ENCODE measurements around the gene SLC44A3.

GRCh38 chr1:94799206-94799605, 21.0 kb upstream of the SLC44A3 start:
- TF ChIP-seq CTCF (IDR thresholded peaks at IDR 0.05; ENCODE audit: low read length): no peak
- no peak for TF ChIP-seq EZH2 (optimal IDR thresholded peaks at IDR 0.05; ENCODE audit: low read depth, low read length)
- no peak for TF ChIP-seq EZH2phosphoT487 (IDR thresholded peaks at IDR 0.05; ENCODE audit: low read length)
